HG03135 (cell line): ENCODE data around the gene OR4E2.
"Not testable (repeated sequence)": the region's sequence is repeated elsewhere in the genome, so short reads cannot be mapped to it uniquely, and the experiment has no call there.

Experiments used
- ATAC-seq: cut with Tn5 transposase; IDR thresholded peaks from one replicate; pipeline ENCODE4 v1.9.1; 2021; ENCODE audit warnings: mild to moderate bottlenecking, moderate library complexity; ENCODE audit not compliant: unreplicated experiment

The OR4E2 gene, protein sequence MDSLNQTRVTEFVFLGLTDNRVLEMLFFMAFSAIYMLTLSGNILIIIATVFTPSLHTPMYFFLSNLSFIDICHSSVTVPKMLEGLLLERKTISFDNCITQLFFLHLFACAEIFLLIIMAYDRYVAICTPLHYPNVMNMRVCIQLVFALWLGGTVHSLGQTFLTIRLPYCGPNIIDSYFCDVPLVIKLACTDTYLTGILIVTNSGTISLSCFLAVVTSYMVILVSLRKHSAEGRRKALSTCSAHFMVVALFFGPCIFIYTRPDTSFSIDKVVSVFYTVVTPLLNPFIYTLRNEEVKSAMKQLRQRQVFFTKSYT

DNA sequence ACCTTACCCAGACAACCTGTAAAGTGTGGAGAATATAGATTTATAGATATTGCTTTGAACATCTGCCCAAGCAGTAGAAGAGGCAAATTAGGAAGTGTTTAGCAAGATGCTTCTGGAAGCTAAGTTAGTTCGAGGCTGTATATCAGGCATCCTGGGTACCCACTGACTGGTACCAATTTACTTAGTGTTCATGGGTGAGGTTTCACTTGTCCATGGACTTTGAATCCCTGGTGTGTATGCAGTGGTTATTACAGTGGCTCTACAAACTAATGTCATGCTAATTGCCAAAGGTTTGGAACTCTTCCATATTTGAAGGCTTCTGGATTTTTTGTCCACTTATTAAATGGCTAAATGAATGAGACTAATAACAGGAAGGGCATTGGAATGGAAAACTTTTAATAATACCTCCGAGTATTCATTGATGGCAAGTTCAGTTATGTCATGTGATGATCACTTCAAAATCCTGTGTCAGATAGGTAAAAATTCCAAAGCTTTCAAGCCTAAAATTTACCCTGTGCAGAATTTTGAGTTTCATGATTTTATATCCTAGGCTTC lies at the start of gene OR4E2:
TSS of gene OR4E2 (plus strand) at position 505 of the 555 bp plus-strand sequence. CDS start 11,248 bp downstream, outside the sequence.
- no peak for ATAC-seq

DNA sequence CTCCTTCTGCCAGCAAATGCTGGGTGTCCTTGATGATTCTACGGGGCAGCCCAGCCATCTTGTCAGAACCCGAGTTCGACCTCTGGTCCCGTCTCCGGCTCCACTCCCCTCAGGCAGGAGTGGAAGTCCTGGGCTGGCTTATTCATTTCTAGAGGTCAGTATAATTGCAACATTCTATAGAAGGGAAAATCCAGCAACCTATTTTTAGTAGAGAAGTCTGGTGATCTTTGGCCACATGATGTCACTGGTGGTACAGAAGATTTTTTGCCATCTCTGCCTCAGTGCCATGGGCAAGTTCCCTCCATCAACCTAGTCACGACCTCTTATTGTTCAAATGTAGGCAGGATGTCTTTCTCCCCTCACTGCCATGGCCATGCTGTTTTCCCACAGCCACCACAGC lies 41.3 kb upstream of the OR4E2 start:
- no peak for ATAC-seq

DNA sequence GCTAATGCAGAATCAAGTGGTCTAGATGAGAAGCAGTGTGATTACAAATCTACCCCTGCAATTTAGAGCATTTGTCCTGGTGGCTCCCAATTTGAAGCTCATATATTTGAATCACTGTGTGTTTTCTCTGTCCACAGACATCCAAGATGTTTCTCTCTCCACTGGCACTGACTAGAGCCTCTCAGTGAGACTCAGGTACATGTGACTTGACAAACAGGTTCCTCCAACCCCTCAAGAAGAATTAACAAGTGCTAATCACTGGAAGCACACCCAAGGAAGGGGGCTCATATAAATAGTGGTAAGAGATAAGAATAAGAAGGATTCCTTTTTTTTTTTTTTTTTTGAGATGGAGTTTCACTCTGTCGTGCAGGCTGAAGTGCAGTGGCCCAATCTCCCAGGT lies 39.4 kb upstream of the OR4E2 start:
- ATAC-seq, result no peak

DNA sequence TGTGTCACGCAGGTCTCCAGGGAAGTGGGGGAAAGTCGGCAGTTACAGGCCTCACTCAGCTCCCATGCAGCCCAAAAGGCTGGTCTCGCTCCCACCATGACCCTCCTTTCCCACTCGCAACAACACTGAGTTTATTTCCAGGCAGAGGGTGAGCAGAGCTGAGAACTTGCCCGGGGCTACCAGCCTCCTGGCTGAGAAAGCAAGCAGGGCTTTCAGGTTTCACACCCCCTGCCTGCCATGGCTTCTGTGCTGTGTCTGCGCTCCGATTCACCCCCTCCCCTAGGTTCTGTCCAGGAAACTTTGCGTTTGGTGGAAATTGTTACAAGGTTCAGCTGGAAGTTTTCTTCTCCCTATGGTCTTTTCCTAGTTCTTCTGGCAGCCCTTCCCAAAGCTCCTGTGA lies 36.0 kb upstream of the OR4E2 start:
- ATAC-seq, result no peak

DNA sequence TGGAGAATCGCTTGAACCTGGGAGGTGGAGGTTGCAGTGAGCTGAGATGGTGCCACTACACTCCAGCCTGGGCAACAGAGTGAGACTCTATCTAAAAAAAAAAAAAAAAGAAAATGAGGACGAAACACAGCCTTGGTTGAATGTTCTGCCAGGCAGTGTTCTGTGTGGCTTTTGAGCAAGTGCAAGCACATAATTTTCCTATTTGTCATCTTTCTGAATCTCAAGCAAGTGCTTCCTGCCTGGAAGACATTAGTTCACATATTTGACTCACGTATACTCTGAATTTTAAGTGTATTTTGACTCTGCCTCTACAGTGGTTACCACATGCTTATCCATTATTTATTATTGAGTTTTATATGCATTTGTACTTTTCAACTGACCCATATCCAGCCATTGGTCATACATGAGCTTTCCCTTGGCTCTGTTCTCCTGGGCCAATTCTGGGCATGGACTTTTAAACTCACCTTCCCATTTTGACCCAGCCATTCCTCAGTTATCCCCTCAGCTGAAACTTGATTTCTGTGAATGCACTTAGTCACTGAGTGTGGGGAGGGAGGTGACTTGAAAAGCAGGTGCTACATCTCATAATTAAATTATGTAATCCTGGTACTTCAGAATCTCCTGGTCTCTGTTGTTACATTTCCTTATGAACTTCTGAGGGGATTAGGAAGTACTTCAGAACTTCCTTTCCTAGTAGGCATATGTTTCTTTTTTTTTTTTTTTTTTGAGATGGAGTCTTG lies 27.0 kb upstream of the OR4E2 start:
- no peak for ATAC-seq

DNA sequence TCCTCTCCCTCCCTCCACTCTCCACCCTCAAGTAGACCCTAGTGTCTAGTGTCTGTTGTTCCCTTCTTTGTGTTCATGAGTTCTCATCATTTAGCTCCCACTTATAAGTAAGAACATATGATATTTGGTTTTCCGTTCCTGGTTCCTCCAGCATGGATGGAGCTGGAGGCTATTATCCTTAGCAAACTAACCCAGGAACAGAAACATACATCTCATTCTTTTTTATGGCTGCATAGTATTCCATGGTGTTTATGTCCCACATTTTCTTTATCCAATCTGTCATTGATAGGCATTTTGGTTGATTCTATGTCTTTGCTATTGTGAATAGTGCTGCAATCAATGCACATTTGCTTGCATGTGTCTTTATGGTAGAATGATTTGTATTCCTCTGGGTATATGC lies 23.1 kb upstream of the OR4E2 start:
- not testable (repeated sequence) for ATAC-seq

DNA sequence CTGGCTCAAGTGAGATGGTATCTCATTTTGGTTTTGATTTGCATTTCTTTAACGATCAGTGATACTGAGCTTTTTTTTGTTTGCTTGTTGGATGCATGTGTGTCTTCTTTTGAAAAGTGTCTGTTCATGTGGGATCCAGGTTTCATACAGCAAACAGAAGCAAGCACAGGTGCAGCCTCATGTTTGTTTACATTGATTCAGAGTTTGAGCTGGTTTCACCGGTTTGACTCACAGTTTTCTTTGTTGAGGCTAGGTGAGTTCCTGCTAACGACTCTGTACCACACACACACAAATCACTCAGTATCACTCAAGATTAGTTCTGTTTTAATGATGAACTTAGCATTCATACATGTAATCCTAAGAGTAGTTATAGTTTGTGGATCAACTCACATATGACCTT lies 22.6 kb upstream of the OR4E2 start:
- ATAC-seq, result no peak

DNA sequence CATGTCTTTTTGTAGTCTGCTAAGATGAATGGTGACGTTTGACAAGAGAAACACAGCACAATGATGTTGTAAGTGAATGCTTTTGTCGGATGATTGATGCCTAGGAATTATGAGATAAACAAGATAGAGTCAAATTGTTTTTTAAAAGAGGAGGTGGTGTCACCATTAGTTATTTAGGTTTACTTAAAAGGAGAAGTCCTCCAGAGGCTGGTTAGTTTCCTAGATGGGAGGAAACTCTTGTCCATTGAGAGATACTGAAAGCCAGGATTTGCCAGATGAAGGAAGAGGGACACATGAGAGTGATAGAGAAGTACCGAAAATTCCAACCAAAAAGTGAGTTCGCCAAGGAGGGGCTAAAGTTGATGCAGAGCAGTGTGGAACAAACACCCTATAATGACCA lies 18.8 kb upstream of the OR4E2 start, which contains the start of gene OR10G2:
TSS of gene OR10G2 (minus strand) at position 101 of the 400 bp plus-strand sequence. CDS start at position 3, 98 bp downstream.
- ATAC-seq, result no peak

DNA sequence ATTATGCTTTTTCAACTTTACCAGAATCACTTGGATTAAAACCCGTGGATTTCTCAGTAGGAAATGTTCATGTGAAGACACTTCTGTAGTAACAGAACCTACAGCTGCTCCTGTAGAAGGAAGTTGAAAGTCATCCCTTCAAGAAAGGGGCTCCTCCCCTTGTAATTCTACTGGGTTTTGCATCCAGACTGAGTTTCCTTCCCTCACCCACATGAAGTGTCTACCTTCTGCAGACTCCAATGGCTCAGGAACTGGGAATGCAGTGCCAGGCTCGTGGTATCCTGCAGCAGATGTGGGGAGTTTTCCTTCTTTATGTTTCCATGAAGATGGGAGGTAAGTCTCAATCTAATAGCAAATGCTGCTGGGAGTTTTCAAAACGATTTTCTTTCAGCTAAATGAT lies 11.0 kb upstream of the OR4E2 start:
- ATAC-seq, result no peak

DNA sequence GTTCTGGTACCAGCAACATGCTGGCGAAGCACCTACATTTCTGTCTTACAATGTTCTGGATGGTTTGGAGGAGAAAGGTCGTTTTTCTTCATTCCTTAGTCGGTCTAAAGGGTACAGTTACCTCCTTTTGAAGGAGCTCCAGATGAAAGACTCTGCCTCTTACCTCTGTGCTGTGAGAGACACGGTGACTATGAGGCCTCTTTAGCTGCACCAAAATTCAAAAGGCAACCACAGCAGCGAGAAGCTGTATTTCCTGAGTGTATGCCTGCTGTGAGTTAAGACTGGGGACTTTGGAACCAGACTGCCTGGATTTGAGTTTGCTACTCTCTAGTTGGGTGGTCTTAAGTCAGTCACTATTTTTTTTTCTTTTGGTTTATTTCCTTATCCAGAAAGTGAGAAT lies 10.2 kb upstream of the OR4E2 start:
- ATAC-seq, result no peak

DNA sequence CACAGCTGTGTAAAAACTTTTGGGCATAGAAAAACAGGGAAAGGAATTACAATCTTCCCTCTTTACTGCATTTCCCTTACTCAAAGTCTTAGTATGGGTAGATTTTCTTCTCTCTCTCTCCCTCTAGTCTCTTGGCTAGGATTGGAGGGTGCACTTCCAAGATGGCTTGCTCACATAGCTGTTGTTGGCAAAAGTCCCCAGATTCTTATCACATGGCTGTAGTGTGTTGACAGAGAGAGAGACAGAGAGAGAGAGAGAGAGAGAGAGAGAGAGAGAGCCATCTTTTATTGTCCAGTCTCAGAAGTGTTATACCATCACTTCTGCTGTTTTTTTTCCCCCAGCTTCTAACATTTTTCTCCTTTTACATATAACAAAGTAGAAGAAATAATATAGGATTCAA lies 6.3 kb upstream of the OR4E2 start:
- ATAC-seq, result no peak

DNA sequence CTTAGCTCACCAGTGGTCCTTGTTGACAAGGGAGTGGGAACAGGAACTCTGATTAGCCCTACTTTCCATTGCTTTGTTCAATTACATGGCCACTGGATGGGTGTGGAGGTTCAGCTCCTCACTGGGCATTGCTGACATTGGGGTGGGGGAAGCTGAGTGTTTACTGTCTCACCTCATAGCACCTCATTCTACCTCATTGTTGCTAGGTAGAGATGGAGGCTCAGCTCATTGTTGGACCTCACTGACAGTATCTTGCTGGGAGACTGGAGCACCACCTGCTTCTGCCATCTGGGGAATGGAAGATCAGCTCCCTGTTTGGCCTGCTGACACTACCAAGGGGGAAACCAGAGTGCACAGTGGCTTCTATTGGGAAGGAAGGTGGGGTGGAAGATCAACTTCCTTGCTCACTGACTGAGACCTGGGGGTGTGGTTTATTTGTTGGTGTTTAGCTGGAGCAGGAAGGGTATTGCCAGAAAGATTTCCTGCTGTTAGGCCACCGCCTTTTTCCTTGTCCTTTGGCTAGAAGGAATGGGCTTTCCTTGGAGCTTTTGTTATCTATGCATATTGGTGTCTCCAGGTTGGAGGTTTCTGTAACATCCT lies 1.3 kb upstream of the OR4E2 start:
- no peak for ATAC-seq

DNA sequence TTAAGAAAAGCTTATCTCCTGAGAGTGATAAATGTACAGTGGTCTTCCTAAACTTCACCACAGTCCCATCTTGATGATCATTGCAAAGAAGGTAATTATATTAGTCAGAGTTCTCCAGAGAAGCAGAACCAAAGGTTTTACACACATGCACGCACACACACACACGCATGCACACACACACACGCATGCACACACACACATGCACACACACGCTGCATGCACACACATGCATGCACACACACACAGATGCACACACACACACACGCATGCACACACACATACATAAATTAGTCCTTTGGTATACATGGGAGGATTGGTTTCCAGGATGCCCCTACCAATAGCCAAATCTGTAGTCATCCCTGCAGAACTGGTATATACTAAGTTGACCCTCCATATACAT lies 580 bp downstream of the OR4E2 start:
- ATAC-seq, result no peak

DNA sequence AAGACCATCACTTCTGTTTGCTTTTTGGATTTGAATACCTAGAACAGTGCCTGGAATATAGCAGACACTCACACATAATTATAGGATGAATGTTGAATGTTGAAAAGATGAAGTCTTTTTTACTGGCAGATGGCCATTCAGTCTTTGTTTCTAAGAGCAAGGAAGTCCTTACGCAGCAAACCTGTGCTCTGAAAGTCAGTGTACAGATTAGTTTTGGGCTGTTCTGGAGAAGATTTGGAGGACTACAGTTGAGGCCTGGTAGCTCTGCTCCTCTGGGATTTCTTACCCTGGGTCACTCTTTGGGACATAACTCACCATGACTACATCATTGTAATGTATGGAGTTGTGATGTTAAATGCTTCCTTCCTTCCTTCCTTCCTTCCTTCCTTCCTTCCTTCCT lies 3.3 kb downstream of the OR4E2 start:
- ATAC-seq, result no peak

DNA sequence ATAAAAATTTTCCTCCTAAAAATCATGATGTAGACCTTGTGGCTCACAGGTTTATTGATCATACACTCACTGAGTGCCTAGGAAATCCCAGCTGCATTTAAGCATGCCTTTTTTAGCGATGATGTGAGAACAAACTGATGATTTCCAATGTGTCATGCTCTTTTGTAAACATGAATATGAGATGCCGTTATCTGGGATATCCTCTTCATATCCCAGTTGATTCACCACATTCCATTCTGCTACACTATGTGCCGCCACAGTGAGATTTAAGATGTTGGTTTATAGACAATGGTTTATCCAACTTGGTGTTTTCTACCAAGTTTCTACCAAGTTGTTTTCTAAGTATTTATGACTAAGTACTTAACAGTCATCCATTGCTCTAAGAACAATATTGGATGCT lies 14.7 kb downstream of the OR4E2 start:
- ATAC-seq, result no peak

DNA sequence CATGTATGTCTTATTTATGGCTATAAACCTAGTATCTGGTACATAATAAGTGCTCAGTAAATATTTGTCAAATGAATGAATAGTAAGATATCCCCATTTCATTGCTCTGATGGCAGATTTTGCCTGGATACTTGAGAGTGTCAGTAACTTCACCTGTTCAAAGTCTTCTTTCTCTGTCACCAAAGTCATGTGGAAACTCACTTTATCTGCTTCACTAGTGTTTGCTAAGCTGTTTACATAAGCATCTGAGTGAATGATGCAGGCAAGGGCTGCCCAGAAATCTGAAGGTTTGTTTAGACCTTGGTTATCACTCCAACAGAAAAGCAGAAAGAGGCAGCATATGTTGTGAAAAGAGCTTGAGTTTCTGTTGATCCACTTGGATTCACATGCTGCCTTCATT lies 15.6 kb downstream of the OR4E2 start:
- no peak for ATAC-seq

DNA sequence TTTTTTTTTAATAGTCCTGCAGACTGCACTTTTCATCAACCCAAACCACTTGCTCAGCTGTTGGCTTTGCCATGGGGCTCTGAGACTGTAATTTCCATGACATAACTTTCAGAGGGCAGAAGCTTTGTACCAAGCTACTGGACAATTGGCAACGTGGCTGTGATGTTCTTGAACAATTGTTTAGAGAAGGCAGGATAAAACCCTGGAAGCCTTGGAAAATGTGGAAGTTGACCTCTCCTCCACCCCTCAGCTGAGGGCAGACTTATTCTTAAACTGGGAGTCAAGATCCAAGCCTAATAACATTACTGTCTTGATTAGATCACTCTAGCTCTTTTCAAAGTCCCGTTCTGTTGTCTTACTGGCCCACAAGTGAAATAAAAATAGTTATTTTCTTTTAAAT lies 17.7 kb downstream of the OR4E2 start:
- no peak for ATAC-seq

DNA sequence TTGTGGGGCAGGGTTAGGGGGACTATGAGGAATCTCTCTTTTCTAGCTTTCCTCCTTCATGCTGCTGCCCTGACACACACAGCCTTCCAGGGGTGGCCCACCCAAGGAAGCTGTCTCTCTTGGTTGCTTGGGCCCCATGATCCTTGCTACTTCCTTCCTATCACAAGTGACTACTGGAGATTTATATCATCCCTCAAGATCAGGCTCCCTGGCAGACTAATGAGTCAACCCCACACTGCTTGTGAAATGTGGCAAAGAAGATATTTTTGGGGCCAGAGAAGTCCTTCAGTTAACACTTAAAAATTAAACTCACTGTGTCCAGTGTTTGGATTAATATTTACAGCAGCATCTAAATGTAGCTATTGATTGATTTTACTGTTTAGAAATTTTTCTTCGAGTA lies 18.5 kb downstream of the OR4E2 start:
- no peak for ATAC-seq

DNA sequence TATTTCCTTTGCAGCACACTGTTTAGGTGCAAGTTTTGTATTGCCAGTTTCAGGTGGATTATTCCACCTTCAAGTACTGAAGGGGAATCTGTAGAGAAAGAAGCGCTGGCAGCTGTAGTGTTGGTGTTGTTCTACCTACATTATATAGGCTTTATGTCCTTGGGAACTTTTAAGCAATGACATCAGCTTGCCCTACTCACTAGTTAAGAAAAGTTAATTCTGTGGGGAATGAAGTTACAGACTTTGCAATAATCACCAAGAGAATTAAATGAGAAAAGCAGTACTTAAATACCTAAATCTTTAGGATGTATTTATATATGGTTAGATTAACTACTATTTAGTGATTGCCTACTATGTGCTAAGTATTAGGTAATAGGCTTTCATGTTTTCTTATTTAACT lies 20.1 kb downstream of the OR4E2 start, which contains the start of gene OR4E1:
TSS of gene OR4E1 (minus strand) at position 101 of the 400 bp plus-strand sequence. CDS start 2,883 bp downstream, outside the sequence.
- no peak for ATAC-seq

DNA sequence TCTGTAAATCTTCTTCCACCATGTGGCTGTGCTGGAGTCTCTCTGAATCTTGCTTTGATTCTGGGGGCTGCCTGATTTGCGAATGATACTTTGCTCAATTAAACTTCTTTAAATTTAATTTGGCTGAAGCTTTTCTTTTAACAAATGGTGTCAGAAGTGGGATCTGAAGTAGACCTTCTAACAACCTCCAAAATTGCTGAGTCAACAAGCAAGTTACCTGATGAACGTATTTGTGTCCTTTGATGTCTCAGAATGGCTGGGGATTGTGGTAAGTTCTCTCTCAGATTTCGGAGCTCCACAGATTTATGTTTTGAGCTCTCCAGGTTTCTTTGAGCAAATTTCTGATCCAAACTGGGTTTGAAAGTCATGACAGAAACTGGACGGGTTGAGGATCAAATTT lies 21.9 kb downstream of the OR4E2 start:
- ATAC-seq, result no peak

DNA sequence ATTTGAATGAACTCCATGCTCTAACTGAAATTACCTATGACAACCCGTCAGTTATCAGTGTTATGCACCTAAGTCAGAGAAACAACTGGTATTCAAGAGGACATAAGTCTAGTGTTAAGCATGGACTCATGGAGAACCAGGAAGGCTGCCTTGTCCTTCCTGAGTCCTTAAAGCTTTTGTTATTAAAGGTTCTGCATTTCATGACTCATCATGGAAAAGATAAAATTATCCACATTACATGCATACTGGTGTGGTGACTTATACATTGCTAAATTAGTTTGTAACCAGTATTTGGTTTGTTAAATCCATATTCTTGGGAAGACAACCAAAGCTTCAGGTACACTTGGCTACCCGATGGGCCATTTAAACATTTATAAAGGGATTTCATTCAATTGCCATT lies 26.4 kb downstream of the OR4E2 start:
- ATAC-seq, result no peak

DNA sequence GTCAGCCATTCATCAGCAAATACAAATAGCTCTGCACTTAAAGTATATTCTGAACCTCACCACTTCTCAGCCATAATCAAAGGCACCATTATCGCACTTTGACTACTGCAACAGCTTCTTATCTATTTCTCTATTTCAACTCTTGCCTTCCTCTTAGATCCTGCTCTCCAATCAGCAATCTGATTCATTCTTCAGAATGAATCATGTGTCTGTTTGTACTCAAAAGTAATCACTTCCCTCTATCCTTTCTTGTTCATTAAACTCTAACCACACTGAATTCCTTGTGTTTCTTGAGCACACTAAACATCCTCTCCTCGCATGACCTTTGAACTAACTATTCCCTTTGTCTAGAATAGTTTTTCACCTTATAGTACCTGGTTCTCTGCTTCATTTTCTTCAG lies 32.8 kb downstream of the OR4E2 start:
- no peak for ATAC-seq
